Endodermal cell (in vitro differentiated cells): ENCODE results near the gene CIPC. TPM values are rescaled to one million over a fixed set of nuclear protein-coding genes. Genes with fewer than 3 reads are reported as not detected.

Experiments used
- DNase-seq: peaks from one replicate; pipeline ENCODE4 v3.0.0-alpha.2; 2017
- H3K27ac ChIP-seq: 2 replicates; pipeline ENCODE4 v1.5.1; 2013; ENCODE audit warnings: mild to moderate bottlenecking, low read depth, low read length, moderate library complexity
- H3K27me3 ChIP-seq: 2 replicates; pipeline ENCODE4 v1.6.1; 2013; ENCODE audit warnings: mild to moderate bottlenecking, low read length, moderate library complexity; ENCODE audit not compliant: insufficient read depth, control insufficient read depth, poor library complexity, severe bottlenecking
- H3K36me3 ChIP-seq: 2 replicates; pipeline ENCODE4 v1.7.0; 2013; ENCODE audit warnings: mild to moderate bottlenecking, low read length, moderate library complexity; ENCODE audit not compliant: control insufficient read depth, insufficient read depth
- H3K4me1 ChIP-seq: one replicate; pipeline ENCODE4 v1.7.0; 2013; ENCODE audit warnings: low read length; ENCODE audit not compliant: control insufficient read depth, insufficient read depth
- H3K4me3 ChIP-seq: 2 replicates; pipeline ENCODE4 v1.5.1; 2013; ENCODE audit warnings: mild to moderate bottlenecking, low read length, moderate library complexity
- H3K9ac ChIP-seq: 2 replicates; pipeline ENCODE4 v1.6.1; 2013; ENCODE audit warnings: mild to moderate bottlenecking, low read length, moderate library complexity; ENCODE audit not compliant: poor library complexity, severe bottlenecking; ENCODE audit errors: extremely low read depth
- H3K9me3 ChIP-seq: 2 replicates; pipeline ENCODE4 v1.6.1; 2013; ENCODE audit warnings: mild to moderate bottlenecking, low read length, moderate library complexity; ENCODE audit not compliant: control insufficient read depth
- H3K27ac Mint-ChIP-seq: 2 replicates; pipeline ENCODE4 v1.8.0; 2020; ENCODE audit warnings: mixed read lengths
- H3K27me3 Mint-ChIP-seq: 2 replicates; pipeline ENCODE4 v1.8.0; 2021; ENCODE audit warnings: mild to moderate bottlenecking, mixed read lengths; ENCODE audit not compliant: insufficient read depth
- H3K36me3 Mint-ChIP-seq: 2 replicates; pipeline ENCODE4 v1.8.0; 2020; ENCODE audit warnings: low read depth, mixed read lengths
- H3K4me1 Mint-ChIP-seq: 2 replicates; pipeline ENCODE4 v1.8.0; 2020; ENCODE audit warnings: mixed read lengths
- H3K4me3 Mint-ChIP-seq: 2 replicates; pipeline ENCODE4 v1.8.0; 2020; ENCODE audit warnings: mild to moderate bottlenecking, moderate library complexity, mixed read lengths
- H3K9me3 Mint-ChIP-seq: 2 replicates; pipeline ENCODE4 v1.8.0; 2020; ENCODE audit warnings: mild to moderate bottlenecking, mixed read lengths
- CTCF ChIP-seq: fragments of 200-600 bp; sonication (generic); conservative IDR thresholded peaks from 2 replicates; pipeline ENCODE4 v1.5.0; 2021; ENCODE audit warnings: antibody characterized with exemption, mild to moderate bottlenecking
- WGBS, 2 experiments: methylation state at CpG; one replicate each; pipeline versions ENCODE4 v1.1.5 to v1.1.7; 2013; ENCODE audit warnings: missing lambda C conversion rate in 2 of 2, mixed read lengths in 1 of 2; ENCODE audit not compliant: insufficient coverage in 1 of 2, insufficient read length in 1 of 2; 5-methylcytosine and 5-hydroxymethylcytosine counted together
- total RNA-seq, 2 donors: library from RNA; stranded (reverse); fragmentation: NEBNext Ultra II Directional in 1 of 2; extraction: Animal tissue kit (Norgen Biotek cat#: 25700) in 1 of 2; gene quantifications; 2 replicates in 1 of 2; 3 replicates in 1 of 2; pipeline ENCODE4 v1.2.1, GENCODE V29; 2021

CIPC gene
- total RNA-seq, 2 donors from 2014 or later, result 16.2 to 22.5 TPM

GRCh38 chr14:77131206-77131605 is 33.1 kb downstream of the CIPC start:
- WGBS, 2 experiments, result 89 to 100% methylated on average over 1 to 2 of the region's 2 CpGs
- no peak overlapping the region for H3K27ac Mint-ChIP-seq
- no peak overlapping the region for H3K9ac ChIP-seq
- peak; percentile 17 for DNase-seq
- H3K27me3 Mint-ChIP-seq, result peaks cover 69% of the 10 kb centered on the region
- no peak for TF ChIP-seq CTCF
- H3K36me3 Mint-ChIP-seq, result no peaks in the 10 kb centered on the region
- H3K36me3 ChIP-seq, result no peaks in the 10 kb centered on the region
- H3K4me1 ChIP-seq, result no peaks in the 10 kb centered on the region
- H3K4me1 Mint-ChIP-seq, result peaks cover 3% of the 10 kb centered on the region
- H3K27me3 ChIP-seq, result peaks cover 44% of the 10 kb centered on the region
- H3K27ac ChIP-seq, result no peak overlapping the region
- no peak overlapping the region for H3K4me3 Mint-ChIP-seq
- H3K9me3 ChIP-seq, result no peaks in the 10 kb centered on the region
- no peak overlapping the region for H3K4me3 ChIP-seq
- H3K9me3 Mint-ChIP-seq, result no peaks in the 10 kb centered on the region

GRCh38 chr14:77131871-77132486 is 33.9 kb downstream of the CIPC start:
- H3K36me3 Mint-ChIP-seq, result no peaks in the 10 kb centered on the region
- WGBS, 2 experiments, result 76 to 88% methylated on average over 5 of the region's 5 CpGs
- H3K27ac Mint-ChIP-seq, result no peak overlapping the region
- no peaks in the 10 kb centered on the region for H3K9me3 Mint-ChIP-seq
- peaks cover 36% of the 10 kb centered on the region for H3K27me3 ChIP-seq
- H3K4me3 ChIP-seq, result no peak overlapping the region
- peak; percentile 51 for DNase-seq
- peaks cover 3% of the 10 kb centered on the region for H3K4me1 Mint-ChIP-seq
- H3K4me3 Mint-ChIP-seq, result no peak overlapping the region
- H3K27ac ChIP-seq, result no peak overlapping the region
- peaks cover 69% of the 10 kb centered on the region for H3K27me3 Mint-ChIP-seq
- no peak overlapping the region for H3K9ac ChIP-seq
- no peaks in the 10 kb centered on the region for H3K9me3 ChIP-seq
- peak; percentile 60 for TF ChIP-seq CTCF
- no peaks in the 10 kb centered on the region for H3K4me1 ChIP-seq
- H3K36me3 ChIP-seq, result no peaks in the 10 kb centered on the region

- Histone ChIP-seq H3K4me3 (no peak overlapping the region), H3K9ac (no peak overlapping the region), H3K27ac (no peak overlapping the region), H3K9me3 (no peaks in the 10 kb centered on the region), H3K4me1 (no peaks in the 10 kb centered on the region), H3K27me3 (peaks cover 37% of the 10 kb centered on the region), H3K36me3 (no peaks in the 10 kb centered on the region)
- Mint-ChIP-seq H3K4me3 (no peak overlapping the region), H3K27ac (no peak overlapping the region), H3K27me3 (peaks cover 72% of the 10 kb centered on the region), H3K4me1 (peaks cover 3% of the 10 kb centered on the region), H3K9me3 (no peaks in the 10 kb centered on the region), H3K36me3 (no peaks in the 10 kb centered on the region)
- TF ChIP-seq CTCF, result peak; percentile 22
- DNase-seq, result peak; percentile 98
- 25 to 26% methylated on average over 16 to 22 of the region's 22 CpGs for WGBS, 2 experiments
Observed at GRCh38 chr14:77133720-77134338, 35.8 kb downstream of the CIPC start.
